H1 (cell line): ENCODE results near the gene DDOST. TPM values are rescaled to one million over a fixed set of nuclear protein-coding genes. Genes with fewer than 3 reads are reported as not detected.

ENCODE experiments used
- BCL11A ChIP-seq, 2 experiments: IDR thresholded peaks; one replicate each; pipeline ENCODE4 v1.6.1; 2011; ENCODE audit warnings: low read depth in 2 of 2, low read length in 2 of 2, mild to moderate bottlenecking in 2 of 2
- CHD7 ChIP-seq: fragments of 300-600 bp; sonication (generic); IDR thresholded peaks from 2 replicates; pipeline ENCODE4 v1.7.1; 2012; ENCODE audit warnings: low read length, moderate library complexity, mild to moderate bottlenecking, inconsistent platforms; ENCODE audit not compliant: insufficient replicate concordance
- EP300 ChIP-seq, 2 experiments: IDR thresholded peaks; 1 replicate in 1 of 2; 2 replicates in 1 of 2; pipeline ENCODE4 v1.6.1; 2011 to 2012; ENCODE audit warnings: low read depth in 2 of 2, low read length in 2 of 2, mild to moderate bottlenecking in 2 of 2, borderline replicate concordance in 1 of 2, inconsistent platforms in 1 of 2, moderate library complexity in 1 of 2
- EZH2 ChIP-seq: fragments of 200-600 bp; sonication (generic); IDR thresholded peaks from 2 replicates; pipeline ENCODE4 v1.7.1; 2012; ENCODE audit warnings: low read depth, mild to moderate bottlenecking, moderate library complexity, low read length, inconsistent platforms; ENCODE audit not compliant: severe bottlenecking
- HDAC6 ChIP-seq: IDR thresholded peaks from one replicate; pipeline ENCODE4 v1.7.1; 2012; ENCODE audit warnings: low read depth, mild to moderate bottlenecking, inconsistent platforms, low read length, moderate library complexity
- NANOG ChIP-seq: IDR thresholded peaks from 2 replicates; pipeline ENCODE4 v1.6.1; 2011; ENCODE audit warnings: low read length, low read depth, mild to moderate bottlenecking, inconsistent platforms; ENCODE audit not compliant: insufficient read depth, poor library complexity, severe bottlenecking
- POU5F1 ChIP-seq: IDR thresholded peaks from 2 replicates; pipeline ENCODE4 v1.6.1; 2011; ENCODE audit warnings: low read depth, mild to moderate bottlenecking, low read length, moderate library complexity
- RBBP5 ChIP-seq: IDR thresholded peaks from 2 replicates; pipeline ENCODE4 v1.7.1; 2012; ENCODE audit warnings: low read depth, mild to moderate bottlenecking, inconsistent platforms, low read length, moderate library complexity, borderline replicate concordance
- SIRT6 ChIP-seq: IDR thresholded peaks from one replicate; pipeline ENCODE4 v1.7.1; 2012; ENCODE audit warnings: low read length, inconsistent platforms
- polyA plus RNA-seq, 7 experiments: library from polyadenylated mRNA; depleted of rRNA in 3 of 7; stranded (reverse) in 5 of 7; unstranded in 2 of 7; fragments of >200 nt in 5 of 7; fragments of 200-250 nt in 2 of 7; gene quantifications; 1 replicate in 5 of 7; 2 replicates in 1 of 7; 4 replicates in 1 of 7; pipeline versions ENCODE4 v1.2.1 to v1.2.3, GENCODE V29; 2011 to 2013; ENCODE audit warnings: missing spikeins in 2 of 7, mixed read lengths in 2 of 7
- total RNA-seq: library from RNA; stranded (reverse); fragmentation: NEBNext Ultra II Directional; extraction: Animal tissue kit (Norgen Biotek cat#: 25700); gene quantifications from 2 replicates; pipeline ENCODE4 v1.2.1, GENCODE V29; 2021

Gene DDOST
- total and polyA plus RNA-seq, 2 of the 8 experiments (the other 6 are each of a cell fraction or from before 2014, with no cell fraction given), result 253 to 336 TPM

GRCh38 chr1:20701847-20702246 is 40.7 kb upstream of the DDOST start (continued):
- TF ChIP-seq CHD7 (no peak), HDAC6 (no peak), POU5F1 (no peak), EP300 (IDR thresholded peaks at IDR 0.05; ENCODE audit: borderline replicate concordance in 1 of 2, low read depth in 2 of 2, low read length in 2 of 2) (no peak), NANOG (no peak), SIRT6 (no peak), EZH2 (no peak), RBBP5 (no peak), BCL11A (IDR thresholded peaks at IDR 0.05; ENCODE audit: low read depth in 2 of 2, low read length in 2 of 2) (no peak)
